B cell (primary cell): ENCODE measurements around the gene ARHGAP32.

Experiments
- EZH2 ChIP-seq: IDR thresholded peaks from 2 replicates; pipeline ENCODE4 v1.6.1; 2012; ENCODE audit warnings: borderline replicate concordance, low read depth, mild to moderate bottlenecking, moderate library complexity, low read length; ENCODE audit not compliant: insufficient read depth, poor library complexity, severe bottlenecking
- TF ChIP-seq, protein P1 (sequence below): fragments of 200-600 bp; IDR thresholded peaks from one replicate; pipeline ENCODE4 v1.8.0; 2022; ENCODE audit warnings: antibody characterized with exemption, mild to moderate bottlenecking

DNA sequence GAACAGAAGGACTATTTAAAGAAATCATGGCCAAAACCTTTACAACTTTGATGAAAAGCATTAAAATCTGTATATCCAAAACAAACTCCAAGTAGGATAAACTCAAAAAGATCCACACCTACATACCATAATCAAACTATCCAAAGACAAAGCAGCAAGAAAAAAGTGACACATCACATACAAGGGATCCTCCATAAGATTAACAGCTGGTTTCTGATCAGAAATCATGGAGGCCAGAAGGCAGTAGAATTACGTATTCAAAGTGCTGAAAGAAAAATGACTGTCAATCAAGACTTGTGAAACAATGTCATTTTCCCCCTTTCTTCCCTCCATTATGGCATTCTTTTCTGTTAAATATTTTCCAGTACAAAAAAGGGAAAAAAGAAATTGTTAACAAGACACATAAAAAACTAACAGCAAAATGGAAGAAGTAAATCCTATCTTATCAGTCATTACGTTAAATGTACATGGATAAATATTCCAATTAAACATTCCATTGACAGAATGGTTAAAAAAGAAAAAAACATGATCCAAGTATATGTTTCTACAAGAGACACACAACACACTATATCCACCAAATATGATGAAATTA lies 34.2 kb upstream of the ARHGAP32 start:
- TF ChIP-seq, protein P1, sequence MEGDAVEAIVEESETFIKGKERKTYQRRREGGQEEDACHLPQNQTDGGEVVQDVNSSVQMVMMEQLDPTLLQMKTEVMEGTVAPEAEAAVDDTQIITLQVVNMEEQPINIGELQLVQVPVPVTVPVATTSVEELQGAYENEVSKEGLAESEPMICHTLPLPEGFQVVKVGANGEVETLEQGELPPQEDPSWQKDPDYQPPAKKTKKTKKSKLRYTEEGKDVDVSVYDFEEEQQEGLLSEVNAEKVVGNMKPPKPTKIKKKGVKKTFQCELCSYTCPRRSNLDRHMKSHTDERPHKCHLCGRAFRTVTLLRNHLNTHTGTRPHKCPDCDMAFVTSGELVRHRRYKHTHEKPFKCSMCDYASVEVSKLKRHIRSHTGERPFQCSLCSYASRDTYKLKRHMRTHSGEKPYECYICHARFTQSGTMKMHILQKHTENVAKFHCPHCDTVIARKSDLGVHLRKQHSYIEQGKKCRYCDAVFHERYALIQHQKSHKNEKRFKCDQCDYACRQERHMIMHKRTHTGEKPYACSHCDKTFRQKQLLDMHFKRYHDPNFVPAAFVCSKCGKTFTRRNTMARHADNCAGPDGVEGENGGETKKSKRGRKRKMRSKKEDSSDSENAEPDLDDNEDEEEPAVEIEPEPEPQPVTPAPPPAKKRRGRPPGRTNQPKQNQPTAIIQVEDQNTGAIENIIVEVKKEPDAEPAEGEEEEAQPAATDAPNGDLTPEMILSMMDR = no peak
- TF ChIP-seq EZH2 = no peak
